Omental fat pad (tissue), 4 donors: ENCODE results near the gene CYP11A1. TPM values are rescaled to one million over a fixed set of nuclear protein-coding genes. Genes with fewer than 3 reads are reported as not detected.

Experiments used
- ATAC-seq: fragments of 150-250 bp; one replicate; pipeline ENCODE4 v1.9.1; 2016; ENCODE audit warnings: mild to moderate bottlenecking, moderate library complexity; ENCODE audit not compliant: low FRiP score
- DNase-seq: peaks from one replicate; pipeline ENCODE4 v3.0.0-alpha.2; 2019; ENCODE audit warnings: low spot score
- CTCF ChIP-seq, 3 donors: fragments of 450-650 bp; IDR thresholded peaks; one replicate each; pipeline ENCODE4 v1.5.1; 2016 to 2017; ENCODE audit warnings: antibody characterized with exemption in 3 of 3, mild to moderate bottlenecking in 3 of 3, moderate library complexity in 2 of 3
- total RNA-seq, 4 donors: library from RNA; depleted of rRNA; stranded (reverse); fragments of >200 nt; gene quantifications; one replicate each; pipeline ENCODE4 v1.1.0, GENCODE V29; 2016

Gene CYP11A1
- total RNA-seq, 4 donors from 2014 or later: 1.3 to 4.8 (median 1.4) TPM

- DNase-seq (no peak), ATAC-seq (no peak)
- TF ChIP-seq CTCF (IDR thresholded peaks at IDR 0.05): no peak
These were observed 39.1 kb upstream of the CYP11A1 start for GRCh38 chr15:74406517-74406916.

GRCh38 chr15:74405823-74406222 is 38.4 kb upstream of the CYP11A1 start:
- TF ChIP-seq CTCF (IDR thresholded peaks at IDR 0.05): no peak
- ATAC-seq: no peak
- DNase-seq: no peak

- ATAC-seq (no peak), DNase-seq (no peak)
- TF ChIP-seq CTCF (IDR thresholded peaks at IDR 0.05): no peak
These were observed 36.6 kb upstream of the CYP11A1 start for GRCh38 chr15:74403991-74404563.

GRCh38 chr15:74403588-74403919 is 36.1 kb upstream of the CYP11A1 start:
- DNase-seq (no peak), ATAC-seq (no peak)
- TF ChIP-seq CTCF (IDR thresholded peaks at IDR 0.05): no peak

- no peak for ATAC-seq
- no peak for DNase-seq
- no peak for TF ChIP-seq CTCF (IDR thresholded peaks at IDR 0.05)
These were observed 35.6 kb upstream of the CYP11A1 start for GRCh38 chr15:74402873-74403587.

GRCh38 chr15:74402337-74402841 is 34.9 kb upstream of the CYP11A1 start:
- DNase-seq: no peak
- no peak for ATAC-seq
- no peak for TF ChIP-seq CTCF (IDR thresholded peaks at IDR 0.05)
